K562 (cell line): Measurements from ENCODE around the gene SF3A2. TPM values are rescaled to one million over a fixed set of nuclear protein-coding genes. Genes with fewer than 3 reads are reported as not detected.

Source experiments
- ATAC-seq: fragments of 200-7000 bp; cut with Tn5 transposase; 3 replicates; pipeline ENCODE4 v1.9.1; 2020; ENCODE audit warnings: moderate library complexity
- BruUV-seq: library from RNA; stranded (reverse); fragments of 400-500 nt; replicated peaks from 2 replicates; lab custom pipeline; 2021; lab: Mats Ljungman, UMichigan
- CTCF ChIA-PET: fragments of 300-600 bp; formaldehyde crosslinking; extraction: SDS; loops from one replicate; lab custom pipeline; 2021; ENCODE audit warnings: low intra/inter-chr PET ratio; lab: Yijun Ruan, JAX
- POLR2A ChIA-PET: fragments of 300-600, 350-650 bp; sonication (Branson Sonifier 250); formaldehyde crosslinking; extraction: SDS; loops from one replicate; lab custom pipeline; 2021; ENCODE audit warnings: antibody characterized with exemption, inconsistent platforms; lab: Yijun Ruan, JAX
- DNase-seq, 4 experiments: peaks; one replicate each; pipeline versions ENCODE4 v3.0.0 to v3.0.0-alpha.2; 2011 to 2018; ENCODE audit warnings: low spot score in 3 of 4, mixed read lengths in 3 of 4; ENCODE audit errors: extremely low read depth in 1 of 4
- FAIRE-seq: peaks from 2 replicates; lab custom pipeline; 2011; peaks lifted over from hg19 to GRCh38; lab: Jason Lieb, UNC
- H2AFZ ChIP-seq: 2 replicates; pipeline ENCODE4 v1.6.0; 2011; ENCODE audit warnings: low read depth, low read length, control low read depth, inconsistent platforms
- H3K27ac ChIP-seq: fragments of 200-600 bp; 3 replicates; pipeline ENCODE4 v1.8.0; 2011; ENCODE audit warnings: low read depth, mild to moderate bottlenecking, control low read depth, inconsistent platforms, low read length, moderate library complexity, mixed read lengths; ENCODE audit errors: extremely low read depth
- H3K27me3 ChIP-seq, 2 experiments: fragments of 300-600 bp in 1 of 2; 2 replicates in 1 of 2; 3 replicates in 1 of 2; pipeline versions ENCODE4 v1.6.0 to v1.8.0; 2011; ENCODE audit warnings: inconsistent platforms in 2 of 2, low read length in 2 of 2, mild to moderate bottlenecking in 1 of 2, mixed read lengths in 1 of 2, moderate library complexity in 1 of 2; ENCODE audit not compliant: control insufficient read depth in 2 of 2, insufficient read depth in 2 of 2
- H3K36me3 ChIP-seq: fragments of 300-600 bp; 3 replicates; pipeline ENCODE4 v1.8.0; 2011; ENCODE audit warnings: mild to moderate bottlenecking, low read length, inconsistent platforms; ENCODE audit not compliant: control insufficient read depth, insufficient read depth
- H3K4me1 ChIP-seq, 2 experiments: fragments of 200-600 bp in 1 of 2; replicated peaks in 1 of 2; 2 replicates in 1 of 2; 3 replicates in 1 of 2; pipeline versions ENCODE4 v1.5.1 to v1.8.0; 2011; ENCODE audit warnings: inconsistent platforms in 2 of 2, low read length in 2 of 2, mild to moderate bottlenecking in 1 of 2, mixed read lengths in 1 of 2, moderate library complexity in 1 of 2; ENCODE audit not compliant: control insufficient read depth in 2 of 2, insufficient read depth in 2 of 2
- H3K4me2 ChIP-seq: 2 replicates; pipeline ENCODE4 v1.6.1; 2011; ENCODE audit warnings: low read length, control low read depth, inconsistent platforms, mixed read lengths; ENCODE audit not compliant: insufficient read depth
- H3K4me3 ChIP-seq: fragments of 200-600 bp; sonication (generic), shearing (Covaris generic); 2 replicates; pipeline ENCODE4 v1.5.1; 2016; ENCODE audit warnings: control low read depth, inconsistent platforms
- H3K79me2 ChIP-seq: fragments of 200-600 bp; 3 replicates; pipeline ENCODE4 v1.8.0; 2011; ENCODE audit warnings: low read length, inconsistent platforms; ENCODE audit not compliant: control insufficient read depth, insufficient read depth
- H3K9ac ChIP-seq, 2 experiments: 2 replicates each; pipeline versions ENCODE4 v1.6.0 to v1.6.1; 2011; ENCODE audit warnings: low read depth in 2 of 2, low read length in 2 of 2, control low read depth in 1 of 2, inconsistent platforms in 1 of 2, mild to moderate bottlenecking in 1 of 2, mixed read lengths in 1 of 2; ENCODE audit not compliant: insufficient read depth in 1 of 2
- H3K9me1 ChIP-seq: one replicate; pipeline ENCODE4 v1.6.0; 2011; ENCODE audit warnings: inconsistent platforms, mild to moderate bottlenecking, low read length, moderate library complexity; ENCODE audit not compliant: control insufficient read depth, insufficient read depth
- H3K9me3 ChIP-seq: replicated peaks from 2 replicates; pipeline ENCODE4 v1.5.1; 2011; ENCODE audit warnings: low read depth, low read length, inconsistent platforms; ENCODE audit not compliant: control insufficient read depth, insufficient read depth
- H4K20me1 ChIP-seq: replicated peaks from 2 replicates; pipeline ENCODE4 v1.6.1; 2011; ENCODE audit warnings: low read length, inconsistent platforms, mixed read lengths; ENCODE audit not compliant: control insufficient read depth, insufficient read depth
- ARID1B ChIP-seq: fragments of 450-650 bp; IDR thresholded peaks from 2 replicates; pipeline ENCODE4 v1.6.1; 2016; ENCODE audit warnings: antibody characterized with exemption, mild to moderate bottlenecking, inconsistent platforms
- CBX5 ChIP-seq: IDR thresholded peaks from 2 replicates; pipeline ENCODE4 v1.6.1; 2014; ENCODE audit warnings: low read depth, borderline replicate concordance
- CXXC5 ChIP-seq: fragments of 250-450 bp; sonication (Bioruptor Pico); IDR thresholded peaks from 2 replicates; pipeline ENCODE4 v1.8.0; 2022; ENCODE audit warnings: inconsistent platforms, mild to moderate bottlenecking, moderate library complexity
- GABPA ChIP-seq: fragments of 200-800 bp; sonication (Bioruptor generic); conservative IDR thresholded peaks from 2 replicates; pipeline ENCODE4 v1.6.1; 2016; ENCODE audit warnings: low read depth, missing genetic modification characterization, missing compliant biosample characterization
- GABPB1 ChIP-seq: sonication (generic); formaldehyde crosslinking; IDR thresholded peaks from 2 replicates; pipeline ENCODE4 v1.8.0; 2022; ENCODE audit warnings: mild to moderate bottlenecking, missing genetic modification reagents
- HDAC3 ChIP-seq: fragments of 450-650 bp; IDR thresholded peaks from 2 replicates; pipeline ENCODE4 v1.6.1; 2018; ENCODE audit warnings: borderline replicate concordance, mild to moderate bottlenecking, moderate library complexity; ENCODE audit not compliant: partially characterized antibody
- MAZ ChIP-seq, 2 experiments: fragments of 450-650 bp in 1 of 2; sonication (generic) in 1 of 2; formaldehyde crosslinking; IDR thresholded peaks in 1 of 2; conservative IDR thresholded peaks in 1 of 2; 2 replicates each; pipeline versions ENCODE4 v1.4.0 to v1.5.0; 2020; ENCODE audit warnings: mild to moderate bottlenecking in 1 of 2, missing genetic modification reagents in 1 of 2
- PCBP1 ChIP-seq: fragments of 200-400 bp; formaldehyde crosslinking; IDR thresholded peaks from 2 replicates; pipeline ENCODE4 v1.6.1; 2018; ENCODE audit warnings: mild to moderate bottlenecking, low read depth, low read length; ENCODE audit not compliant: poor library complexity, severe bottlenecking
- TAL1 ChIP-seq: fragments of 450-650 bp; IDR thresholded peaks from 2 replicates; pipeline ENCODE4 v1.6.1; 2016; ENCODE audit warnings: mild to moderate bottlenecking
- XRCC4 ChIP-seq: IDR thresholded peaks from one replicate; pipeline ENCODE4 v1.6.1; 2011; ENCODE audit not compliant: insufficient read depth, insufficient read length; ENCODE audit errors: extremely low read depth
- YY1 ChIP-seq, 3 experiments: IDR thresholded peaks; 2 replicates each; pipeline ENCODE4 v1.6.1; 2011; ENCODE audit warnings: low read length in 2 of 3, mild to moderate bottlenecking in 2 of 3, moderate library complexity in 2 of 3, borderline replicate concordance in 1 of 3, control low read depth in 1 of 3, low read depth in 1 of 3; ENCODE audit not compliant: insufficient read depth in 3 of 3, insufficient replicate concordance in 2 of 3, control insufficient read depth in 1 of 3, insufficient read length in 1 of 3; ENCODE audit errors: extremely low read depth in 1 of 3
- ZFX ChIP-seq: sonication (generic); formaldehyde crosslinking; IDR thresholded peaks from 2 replicates; pipeline ENCODE4 v1.8.0; 2022; ENCODE audit warnings: mild to moderate bottlenecking, missing genetic modification reagents, moderate library complexity
- ZNF668 ChIP-seq: fragments of 250-450 bp; sonication (Bioruptor Pico); IDR thresholded peaks from 2 replicates; pipeline ENCODE4 v1.8.0; 2022; ENCODE audit warnings: mild to moderate bottlenecking, inconsistent platforms
- WGBS: fragments of 100-300 bp; shearing (Covaris generic); methylation state at CpG from one replicate; pipeline ENCODE4 v1.1.6; 2016; ENCODE audit warnings: low coverage, mixed read lengths; ENCODE audit not compliant: insufficient coverage; ENCODE audit errors: missing lambda C conversion rate; 5-methylcytosine and 5-hydroxymethylcytosine counted together
- in situ Hi-C: fragments of 300-500 bp; cut with MboI; formaldehyde crosslinking; loops from 4 replicates; pipeline ENCODE4 v1.15.0; 2018; ENCODE audit warnings: inconsistent platforms, mixed read lengths
- intact Hi-C: fragments of 100-400 bp; cut with micrococcal nuclease; formaldehyde crosslinking; loops from 2 replicates; pipeline ENCODE4 v1.14.2; 2022
- polyA plus RNA-seq, 8 experiments: library from polyadenylated mRNA; depleted of rRNA in 4 of 8; stranded (reverse) in 5 of 8; unstranded in 3 of 8; fragments of >200 nt; fragmentation: Nextera tagmentation in 2 of 8; fragmentation: Illumina TruSeq in 1 of 8; extraction: Ambion mirVana in 2 of 8; extraction: Trizol in 1 of 8; gene quantifications; 2 replicates each; pipeline versions ENCODE4 v1.2.1 to v1.2.3, GENCODE V29; 2011 to 2014; ENCODE audit warnings: inconsistent platforms in 1 of 8, missing spikeins in 1 of 8
- total RNA-seq, 7 experiments: library from RNA; depleted of rRNA in 6 of 7; stranded (reverse); fragments of >200 nt in 6 of 7; fragmentation: Illumina TruSeq in 2 of 7; extraction: Trizol in 2 of 7; gene quantifications; 2 replicates each; pipeline versions ENCODE4 v1.2.1 to v1.2.3, GENCODE V29; 2011 to 2021; ENCODE audit warnings: low replicate concordance in 1 of 7
- TF ChIP-seq, protein P1 (sequence below), 2 experiments: fragments of 250-450 bp in 1 of 2; fragments of 450-650 bp in 1 of 2; sonication (Bioruptor Pico) in 1 of 2; IDR thresholded peaks; 2 replicates each; pipeline versions ENCODE4 v1.6.1 to v1.8.0; 2016 to 2021; ENCODE audit warnings: mild to moderate bottlenecking in 2 of 2, moderate library complexity in 2 of 2, missing compliant biosample characterization in 1 of 2, missing genetic modification characterization in 1 of 2
- TF ChIP-seq, protein P2 (sequence below): fragments of 450-650 bp; IDR thresholded peaks from 2 replicates; pipeline ENCODE4 v1.6.1; 2016

The SF3A2 gene
- total and polyA plus RNA-seq, 9 of the 15 experiments (the other 6 are each of a cell fraction or from before 2014, with no cell fraction given): 0.17 to 194 (median 22.8) TPM

DNA sequence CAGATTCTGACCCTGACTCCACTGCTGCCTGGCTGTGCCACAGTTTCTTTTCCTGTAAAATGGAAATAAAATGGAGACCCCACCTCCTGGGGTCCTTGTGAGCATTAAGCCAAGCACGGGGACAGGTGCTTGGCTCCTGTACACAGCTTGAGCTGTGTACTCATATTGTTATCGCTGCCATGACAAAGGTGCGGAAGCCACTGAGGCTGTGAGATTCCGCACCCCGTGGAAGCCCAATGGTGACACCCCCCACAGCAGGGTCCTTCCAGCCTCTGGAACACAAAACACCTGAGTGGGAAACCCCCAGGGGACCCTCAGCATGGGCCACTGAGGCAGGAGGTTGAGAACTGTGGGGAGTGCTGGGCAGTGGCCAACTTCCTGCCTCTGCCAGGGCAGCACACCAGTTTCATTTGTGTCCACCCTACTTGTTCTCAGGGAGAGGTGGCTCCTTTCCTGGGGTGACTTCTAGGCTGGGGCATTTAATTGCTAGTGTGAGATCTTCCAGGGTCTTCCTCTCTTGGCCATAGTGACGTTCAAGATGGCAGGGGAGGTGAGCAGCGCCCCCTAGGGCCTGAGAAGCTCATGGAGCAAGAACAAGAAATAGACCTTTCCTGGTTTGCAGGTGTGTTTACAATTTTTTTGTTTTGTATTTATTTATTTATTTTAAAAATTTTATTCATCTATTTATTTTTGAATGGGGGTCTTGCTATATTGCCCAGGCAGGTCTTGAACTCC, 25.0 kb downstream of the SF3A2 start (continued):
- TF ChIP-seq HDAC3: no peak
- TF ChIP-seq CXXC5 (CRISPR knock-in tag): peak; percentile 39
- peak in 2 of 3 experiments; percentile 50 to 85 for TF ChIP-seq YY1 (IDR thresholded peaks at IDR 0.05; ENCODE audit: borderline replicate concordance in 1 of 3, control insufficient read depth in 1 of 3, extremely low read depth in 1 of 3, insufficient read depth in 3 of 3, insufficient read length in 1 of 3, insufficient replicate concordance in 2 of 3, low read depth in 1 of 3, low read length in 2 of 3)
- TF ChIP-seq, protein P1, sequence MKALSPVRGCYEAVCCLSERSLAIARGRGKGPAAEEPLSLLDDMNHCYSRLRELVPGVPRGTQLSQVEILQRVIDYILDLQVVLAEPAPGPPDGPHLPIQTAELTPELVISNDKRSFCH (CRISPR knock-in tag; IDR thresholded peaks at IDR 0.05): no peak
- TF ChIP-seq, protein P1 (tag; IDR thresholded peaks at IDR 0.05): peak; percentile 18; the same call in 1 of the 2 replicates

GRCh38 chr19:2266183-2266993, 29.8 kb downstream of the SF3A2 start:
- ChIA-PET POLR2A (interaction anchor here (0.6 to 1.7 kb wide), 4 partner anchors 10 to 717 kb away, joined by 3 to 6 read pairs (median 3); no protein-coding TSS in a partner anchor), CTCF (no interaction called here)
- FAIRE-seq (peak; percentile 88), ATAC-seq (peak; percentile 40), DNase-seq (peak; percentile 51 to 91 (median 64))
- H3K27ac ChIP-seq: peak overlapping the region; percentile 49
- peaks cover 18% of the 10 kb centered on the region for H4K20me1 ChIP-seq
- peaks cover 24 to 62% of the 10 kb centered on the region in 2 experiments for H3K4me1 ChIP-seq
- intact Hi-C loops (loop anchor here (10.0 kb wide), 1 partner anchor 102 kb away; the partner anchor contains the start of gene DOT1L), in situ Hi-C loops (no loop called here)
- BruUV-seq: no TSS peak
- no peaks in the 10 kb centered on the region for H3K27me3 ChIP-seq
- WGBS: 36% methylated on average over 12 of the region's 18 CpGs
- H3K4me2 ChIP-seq: peak overlapping the region; percentile 55
- H3K9me3 ChIP-seq: no peaks in the 10 kb centered on the region
- peak overlapping the region; percentile 82 for H2AFZ ChIP-seq
- H3K9ac ChIP-seq: peak overlapping the region; percentile 27 to 86; a peak in 3 of 4 replicates
- peaks cover 5% of the 10 kb centered on the region; the same call in 2 of the 3 replicates for H3K36me3 ChIP-seq
- no peaks in the 10 kb centered on the region for H3K9me1 ChIP-seq
- peaks cover 30% of the 10 kb centered on the region for H3K79me2 ChIP-seq
- no peak overlapping the region for H3K4me3 ChIP-seq
- TF ChIP-seq ZNF668 (CRISPR knock-in tag) (no peak), CBX5 (0 out of 2 replicates have a peak, but pooled peaks have one; percentile 11), PCBP1 (no peak), TAL1 (no peak), XRCC4 (no peak), GABPB1 (CRISPR knock-in tag) (peak; percentile 21; the same call in 1 of the 2 replicates), ZFX (CRISPR knock-in tag) (peak; percentile 43; the same call in 1 of the 2 replicates), MAZ (CRISPR knock-in tag; conservative IDR thresholded peaks at IDR 0.05 in 1 of 2, IDR thresholded peaks at IDR 0.05 in 1 of 2) (peak; percentile 27 to 32; a peak in 1 of 4 replicates), GABPA (tag) (no peak), ARID1B (peak; percentile 57)
- TF ChIP-seq, protein P2, sequence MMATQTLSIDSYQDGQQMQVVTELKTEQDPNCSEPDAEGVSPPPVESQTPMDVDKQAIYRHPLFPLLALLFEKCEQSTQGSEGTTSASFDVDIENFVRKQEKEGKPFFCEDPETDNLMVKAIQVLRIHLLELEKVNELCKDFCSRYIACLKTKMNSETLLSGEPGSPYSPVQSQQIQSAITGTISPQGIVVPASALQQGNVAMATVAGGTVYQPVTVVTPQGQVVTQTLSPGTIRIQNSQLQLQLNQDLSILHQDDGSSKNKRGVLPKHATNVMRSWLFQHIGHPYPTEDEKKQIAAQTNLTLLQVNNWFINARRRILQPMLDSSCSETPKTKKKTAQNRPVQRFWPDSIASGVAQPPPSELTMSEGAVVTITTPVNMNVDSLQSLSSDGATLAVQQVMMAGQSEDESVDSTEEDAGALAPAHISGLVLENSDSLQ: peak; percentile 81
